Adrenal gland (tissue), 12 donors: Measurements from ENCODE around the gene IFI35. TPM values are rescaled to one million over a fixed set of nuclear protein-coding genes. Genes with fewer than 3 reads are reported as not detected.
"Not testable (repeated sequence)": the region's sequence is repeated elsewhere in the genome, so short reads cannot be mapped to it uniquely, and the experiment has no call there.

Experiments
- DNase-seq, 7 donors: peaks; one replicate each; pipeline ENCODE4 v3.0.0-alpha.2; 2019 to 2020
- H3K27ac ChIP-seq, 5 donors: fragments of 200-600 bp; sonication (generic) in 4 of 5; 1 replicate in 3 of 5; 2 replicates in 2 of 5; pipeline versions ENCODE4 v1.5.1 to v1.8.0; 2016 to 2020; ENCODE audit warnings: mild to moderate bottlenecking in 1 of 5
- H3K27me3 ChIP-seq: fragments of 200-600 bp; 2 replicates; pipeline ENCODE4 v1.8.0; 2021
- H3K36me3 ChIP-seq, 2 donors: fragments of 200-600 bp; replicated peaks in 1 of 2; 1 replicate in 1 of 2; 2 replicates in 1 of 2; pipeline versions ENCODE4 v1.5.1 to v1.8.0; 2018 to 2022
- H3K4me1 ChIP-seq, 2 donors: fragments of 200-600 bp; replicated peaks in 1 of 2; 1 replicate in 1 of 2; 2 replicates in 1 of 2; pipeline versions ENCODE4 v1.5.1 to v1.8.0; 2018 to 2021
- H3K4me3 ChIP-seq, 4 donors: fragments of 200-600 bp; sonication (generic) in 3 of 4; one replicate each; pipeline ENCODE4 v1.5.1; 2016 to 2018
- H3K9me3 ChIP-seq, 3 donors: fragments of 200-600 bp; sonication (generic) in 1 of 3; replicated peaks in 1 of 3; 1 replicate in 2 of 3; 2 replicates in 1 of 3; pipeline versions ENCODE4 v1.5.1 to v1.8.0; 2016 to 2021
- POLR2A ChIP-seq, 2 donors: fragments of 450-650 bp; IDR thresholded peaks; one replicate each; pipeline ENCODE4 v1.6.1; 2017; ENCODE audit warnings: antibody characterized with exemption in 2 of 2, mild to moderate bottlenecking in 2 of 2, moderate library complexity in 1 of 2
- WGBS, 4 donors: extraction: QIAGEN DNeasy Blood & Tissue Kit in 2 of 4; methylation state at CpG; one replicate each; pipeline versions ENCODE4 v1.1.5 to v1.1.7; 2013 to 2017; 5-methylcytosine and 5-hydroxymethylcytosine counted together
- intact Hi-C, 2 donors: fragments of 100-400 bp; cut with DNase I; formaldehyde crosslinking; loops; one replicate each; pipeline versions ENCODE4 v1.14.1 to v1.15.0; 2022 to 2023
- polyA plus RNA-seq, 3 donors: library from polyadenylated mRNA; stranded (reverse); fragments of 200-250 nt in 2 of 3; fragments of 350-450 nt in 1 of 3; fragmentation: Illumina TruSeq in 1 of 3; extraction: RNeasy Lipid Tissue Mini Kit (QIAGEN cat#74804) in 1 of 3; gene quantifications; one replicate each; pipeline ENCODE4 v1.2.3, GENCODE V29; 2013 to 2014
- total RNA-seq, 9 donors: library from RNA; depleted of rRNA in 4 of 9; stranded (reverse); fragments of >200 nt in 4 of 9; fragments of 120-200 nt in 1 of 9; fragmentation: NEBNext Ultra II Directional in 1 of 9; extraction: Animal tissue kit (Norgen Biotek cat#: 25700) in 1 of 9; gene quantifications; one replicate each; pipeline versions ENCODE4 v1.1.0 to v1.2.4, GENCODE V29; 2013 to 2023
- TF ChIP-seq, protein P1 (sequence below), 6 experiments: fragments of 450-650 bp in 4 of 6; fragments of 200-600 bp in 2 of 6; sonication (generic) in 1 of 6; IDR thresholded peaks; 1 replicate in 5 of 6; 2 replicates in 1 of 6; pipeline versions ENCODE4 v1.5.1 to v1.8.0; 2016 to 2021; ENCODE audit warnings: antibody characterized with exemption in 6 of 6, mild to moderate bottlenecking in 2 of 6, moderate library complexity in 1 of 6
- donor health status: healthy with polysubstance abuse.
- donor health status: Bipolar disorder and iron deficiency.
- donor health status: DM: yes; HTN: yes; CAD: no.
- donor health status: DM: no; HTN: no; CAD: no.
- donor health status: DM: no; HTN: no; CAD: no.
- donor health status: DM: yes; HTN: yes; CAD: no.

Gene IFI35
- total and polyA plus RNA-seq, 12 donors, result 38.4 to 91.4 (median 64.2) TPM

GRCh38 chr17:42967925-42968324 is 38.7 kb upstream of the IFI35 start:
- intact Hi-C loops, result loop anchor here in 1 of 2 donors (2.0 kb wide), 1 partner anchor 29 kb away; no protein-coding TSS in a partner anchor
- no peaks in the 10 kb centered on the region for H3K27me3 ChIP-seq
- H3K9me3 ChIP-seq, result no peaks in the 10 kb centered on the region
- peaks cover 0 to 6% of the 10 kb centered on the region in 2 donors for H3K4me1 ChIP-seq
- DNase-seq, result no peak
- H3K4me3 ChIP-seq, result no peak overlapping the region
- H3K36me3 ChIP-seq, result no peaks in the 10 kb centered on the region
- TF ChIP-seq, protein P1, sequence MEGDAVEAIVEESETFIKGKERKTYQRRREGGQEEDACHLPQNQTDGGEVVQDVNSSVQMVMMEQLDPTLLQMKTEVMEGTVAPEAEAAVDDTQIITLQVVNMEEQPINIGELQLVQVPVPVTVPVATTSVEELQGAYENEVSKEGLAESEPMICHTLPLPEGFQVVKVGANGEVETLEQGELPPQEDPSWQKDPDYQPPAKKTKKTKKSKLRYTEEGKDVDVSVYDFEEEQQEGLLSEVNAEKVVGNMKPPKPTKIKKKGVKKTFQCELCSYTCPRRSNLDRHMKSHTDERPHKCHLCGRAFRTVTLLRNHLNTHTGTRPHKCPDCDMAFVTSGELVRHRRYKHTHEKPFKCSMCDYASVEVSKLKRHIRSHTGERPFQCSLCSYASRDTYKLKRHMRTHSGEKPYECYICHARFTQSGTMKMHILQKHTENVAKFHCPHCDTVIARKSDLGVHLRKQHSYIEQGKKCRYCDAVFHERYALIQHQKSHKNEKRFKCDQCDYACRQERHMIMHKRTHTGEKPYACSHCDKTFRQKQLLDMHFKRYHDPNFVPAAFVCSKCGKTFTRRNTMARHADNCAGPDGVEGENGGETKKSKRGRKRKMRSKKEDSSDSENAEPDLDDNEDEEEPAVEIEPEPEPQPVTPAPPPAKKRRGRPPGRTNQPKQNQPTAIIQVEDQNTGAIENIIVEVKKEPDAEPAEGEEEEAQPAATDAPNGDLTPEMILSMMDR (IDR thresholded peaks at IDR 0.05), result no peak
- no peak for TF ChIP-seq POLR2A (IDR thresholded peaks at IDR 0.05)
- WGBS, 4 donors, result 88 to 94% (median 91%) methylated on average over 1 of the region's 1 CpG
- no peak overlapping the region for H3K27ac ChIP-seq

GRCh38 chr17:42969001-42969581 is 37.5 kb upstream of the IFI35 start:
- H3K4me1 ChIP-seq, result no peaks in the 10 kb centered on the region
- WGBS, 4 donors, result 36 to 51% (median 42%) methylated on average over 5 of the region's 5 CpGs
- H3K27me3 ChIP-seq, result no peaks in the 10 kb centered on the region
- intact Hi-C loops, result loop anchor here in 1 of 2 donors (2.0 kb wide), 1 partner anchor 28 kb away; no protein-coding TSS in a partner anchor
- TF ChIP-seq, protein P1 (IDR thresholded peaks at IDR 0.05), result no peak
- TF ChIP-seq POLR2A (IDR thresholded peaks at IDR 0.05), result no peak
- DNase-seq, result peak in 2 of 7 donors; percentile 38 to 44
- H3K27ac ChIP-seq, result no peak overlapping the region
- H3K36me3 ChIP-seq, result no peaks in the 10 kb centered on the region
- H3K4me3 ChIP-seq, result no peak overlapping the region
- no peaks in the 10 kb centered on the region for H3K9me3 ChIP-seq

DNA sequence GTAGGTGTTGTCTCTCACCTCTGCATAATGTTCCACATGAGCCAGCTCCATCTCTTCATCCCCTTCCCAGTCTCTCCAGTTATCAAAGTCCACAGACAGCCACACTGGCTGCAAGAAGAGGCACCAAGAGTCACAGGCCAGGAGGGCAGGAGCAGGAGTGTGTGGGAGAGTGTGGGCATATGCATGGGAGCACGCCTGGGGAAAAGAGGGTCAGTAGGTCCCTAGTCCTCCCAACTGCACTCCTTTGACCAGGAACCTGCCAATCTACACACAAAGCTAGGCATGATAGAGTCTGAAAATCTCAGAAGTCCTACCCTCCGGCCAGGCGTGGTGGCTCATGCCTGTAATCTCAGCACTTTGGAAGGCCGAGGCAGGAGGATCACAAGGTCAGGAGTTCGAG is 35.0 kb upstream of the IFI35 start:
- H3K36me3 ChIP-seq, result no peaks in the 10 kb centered on the region
- no peaks in the 10 kb centered on the region for H3K27me3 ChIP-seq
- TF ChIP-seq, protein P1 (IDR thresholded peaks at IDR 0.05), result no peak
- TF ChIP-seq POLR2A (IDR thresholded peaks at IDR 0.05), result no peak
- DNase-seq, result no peak
- no peak overlapping the region for H3K4me3 ChIP-seq
- intact Hi-C loops, result no loop called here
- no peak overlapping the region for H3K27ac ChIP-seq
- no peaks in the 10 kb centered on the region for H3K4me1 ChIP-seq
- 69 to 80% (median 73%) methylated on average over 4 to 5 of the region's 5 CpGs for WGBS, 4 donors
- no peaks in the 10 kb centered on the region for H3K9me3 ChIP-seq

GRCh38 chr17:42973323-42973722 is 33.3 kb upstream of the IFI35 start:
- H3K4me3 ChIP-seq, intact Hi-C loops: not testable (repeated sequence)
- 59 to 95% (median 77%) methylated on average over 4 to 7 of the region's 18 CpGs; no CpG with 5 or more reads in 1 of the 4 donors for WGBS, 4 donors

DNA sequence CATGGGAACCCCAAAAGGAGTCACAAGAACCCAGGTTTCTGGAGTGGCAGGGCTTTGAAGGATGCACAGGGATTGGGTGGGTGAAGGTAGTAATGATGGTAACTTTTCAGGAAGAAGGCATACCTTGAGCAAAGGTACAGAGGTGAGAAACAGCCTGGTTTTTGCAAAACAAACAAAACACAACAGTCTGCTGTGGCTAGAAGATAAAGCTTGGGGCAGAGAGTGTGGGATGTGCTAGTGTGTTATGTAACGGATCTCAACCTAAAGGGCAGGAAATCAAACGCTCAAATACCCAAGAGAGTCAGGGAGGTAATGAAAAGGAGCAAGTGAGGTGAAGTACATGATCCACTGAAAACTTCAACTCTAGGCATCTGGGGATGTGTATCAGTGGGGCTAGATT is 31.3 kb upstream of the IFI35 start:
- no peak overlapping the region for H3K4me3 ChIP-seq
- TF ChIP-seq, protein P1 (IDR thresholded peaks at IDR 0.05), result no peak
- TF ChIP-seq POLR2A (IDR thresholded peaks at IDR 0.05), result no peak
- peaks cover 4 to 8% of the 10 kb centered on the region in 2 donors for H3K4me1 ChIP-seq
- WGBS, 4 donors, result 39 to 44% (median 41%) methylated on average over 2 of the region's 2 CpGs
- no peak overlapping the region for H3K27ac ChIP-seq
- H3K36me3 ChIP-seq, result no peaks in the 10 kb centered on the region
- intact Hi-C loops, result no loop called here
- H3K9me3 ChIP-seq, result no peaks in the 10 kb centered on the region
- no peaks in the 10 kb centered on the region for H3K27me3 ChIP-seq
- DNase-seq, result no peak

More at GRCh38 chr17:42973323-42973722, 33.3 kb upstream of the IFI35 start:
- H3K4me1 ChIP-seq, H3K36me3 ChIP-seq, H3K9me3 ChIP-seq, H3K27me3 ChIP-seq, DNase-seq, H3K27ac ChIP-seq: not testable (repeated sequence)

GRCh38 chr17:42975701-42976100 is 30.9 kb upstream of the IFI35 start:
- WGBS, 4 donors, result 77 to 86% (median 83%) methylated on average over 16 of the region's 16 CpGs
- H3K4me3 ChIP-seq, DNase-seq, H3K9me3 ChIP-seq, H3K4me1 ChIP-seq, H3K36me3 ChIP-seq, intact Hi-C loops, H3K27ac ChIP-seq, H3K27me3 ChIP-seq: not testable (repeated sequence)
